ENCODE results near the gene TFF1. TPM values are rescaled to one million over a fixed set of nuclear protein-coding genes. Genes with fewer than 3 reads are reported as not detected.

TFF1 gene
- total RNA-seq, 2 donors from 2014 or later, result not detected

GRCh38 chr21:42395302-42395701 is 29.0 kb upstream of the TFF1 start:
- Mint-ChIP-seq H3K4me1 (peaks cover 40% of the 10 kb centered on the region), H3K4me3 (peak overlapping the region; percentile 80), H3K27me3 (no peaks in the 10 kb centered on the region), H3K36me3 (ENCODE audit: low read depth) (no peaks in the 10 kb centered on the region), H3K27ac (peak overlapping the region; percentile 88)
- no peaks in the 10 kb centered on the region for H3K9me3 ChIP-seq (ENCODE audit: control insufficient read depth, low read length, poor library complexity, severe bottlenecking)
- DNase-seq (no peak), ATAC-seq (no peak)

GRCh38 chr21:42393443-42393950 is 27.2 kb upstream of the TFF1 start:
- Mint-ChIP-seq H3K27me3 (no peaks in the 10 kb centered on the region), H3K36me3 (ENCODE audit: low read depth) (no peaks in the 10 kb centered on the region), H3K27ac (peak overlapping the region; percentile 87), H3K4me1 (peaks cover 45% of the 10 kb centered on the region), H3K4me3 (peak overlapping the region; percentile 82)
- ATAC-seq, result peak; percentile 11
- DNase-seq, result no peak
- no peaks in the 10 kb centered on the region for H3K9me3 ChIP-seq (ENCODE audit: control insufficient read depth, low read length, poor library complexity, severe bottlenecking)

- no peaks in the 10 kb centered on the region for H3K9me3 ChIP-seq (ENCODE audit: control insufficient read depth, low read length, poor library complexity, severe bottlenecking)
- H3K27me3 Mint-ChIP-seq, result no peaks in the 10 kb centered on the region
- ATAC-seq (peak; percentile 65), DNase-seq (no peak)
- H3K4me3 Mint-ChIP-seq, result peak overlapping the region; percentile 82
- H3K4me1 Mint-ChIP-seq, result peaks cover 46% of the 10 kb centered on the region
- H3K27ac Mint-ChIP-seq, result peak overlapping the region; percentile 87
- no peaks in the 10 kb centered on the region for H3K36me3 Mint-ChIP-seq (ENCODE audit: low read depth)
Observed at GRCh38 chr21:42392731-42393442, 26.6 kb upstream of the TFF1 start.

GRCh38 chr21:42391297-42391696 is 25.0 kb upstream of the TFF1 start:
- no peak for DNase-seq
- H3K27ac Mint-ChIP-seq, result no peak overlapping the region
- H3K4me3 Mint-ChIP-seq, result peak overlapping the region; percentile 49
- H3K9me3 ChIP-seq (ENCODE audit: control insufficient read depth, low read length, poor library complexity, severe bottlenecking), result no peaks in the 10 kb centered on the region
- H3K36me3 Mint-ChIP-seq (ENCODE audit: low read depth), result peaks cover 3% of the 10 kb centered on the region
- no peaks in the 10 kb centered on the region for H3K27me3 Mint-ChIP-seq
- peaks cover 52% of the 10 kb centered on the region for H3K4me1 Mint-ChIP-seq
- ATAC-seq, result no peak

GRCh38 chr21:42390696-42391095 is 24.4 kb upstream of the TFF1 start:
- peak overlapping the region; percentile 37 for H3K27ac Mint-ChIP-seq
- H3K9me3 ChIP-seq (ENCODE audit: control insufficient read depth, low read length, poor library complexity, severe bottlenecking), result no peaks in the 10 kb centered on the region
- DNase-seq, result no peak
- ATAC-seq, result no peak
- peaks cover 50% of the 10 kb centered on the region for H3K4me1 Mint-ChIP-seq
- H3K36me3 Mint-ChIP-seq (ENCODE audit: low read depth), result peaks cover 3% of the 10 kb centered on the region
- no peak overlapping the region for H3K4me3 Mint-ChIP-seq
- H3K27me3 Mint-ChIP-seq, result no peaks in the 10 kb centered on the region

- DNase-seq, result no peak
- peak overlapping the region; percentile 92 for H3K27ac Mint-ChIP-seq
- H3K27me3 Mint-ChIP-seq, result no peaks in the 10 kb centered on the region
- peaks cover 3% of the 10 kb centered on the region for H3K36me3 Mint-ChIP-seq (ENCODE audit: low read depth)
- H3K4me1 Mint-ChIP-seq, result peaks cover 49% of the 10 kb centered on the region
- H3K4me3 Mint-ChIP-seq, result no peak overlapping the region
- ATAC-seq, result no peak
- H3K9me3 ChIP-seq (ENCODE audit: control insufficient read depth, low read length, poor library complexity, severe bottlenecking), result no peaks in the 10 kb centered on the region
Observed at GRCh38 chr21:42390193-42390592, 23.9 kb upstream of the TFF1 start.

GRCh38 chr21:42389449-42389835 is 23.1 kb upstream of the TFF1 start:
- H3K27ac Mint-ChIP-seq, result peak overlapping the region; percentile 92
- H3K4me3 Mint-ChIP-seq, result peak overlapping the region; percentile 83
- ATAC-seq, result no peak
- H3K9me3 ChIP-seq (ENCODE audit: control insufficient read depth, low read length, poor library complexity, severe bottlenecking), result no peaks in the 10 kb centered on the region
- peaks cover 3% of the 10 kb centered on the region for H3K36me3 Mint-ChIP-seq (ENCODE audit: low read depth)
- DNase-seq, result no peak
- H3K27me3 Mint-ChIP-seq, result no peaks in the 10 kb centered on the region
- peaks cover 47% of the 10 kb centered on the region for H3K4me1 Mint-ChIP-seq

- Mint-ChIP-seq H3K36me3 (ENCODE audit: low read depth) (peaks cover 3% of the 10 kb centered on the region), H3K4me1 (peaks cover 47% of the 10 kb centered on the region), H3K27ac (peak overlapping the region; percentile 92), H3K4me3 (peak overlapping the region; percentile 83), H3K27me3 (no peaks in the 10 kb centered on the region)
- ATAC-seq (peak; percentile 74), DNase-seq (no peak)
- no peaks in the 10 kb centered on the region for H3K9me3 ChIP-seq (ENCODE audit: control insufficient read depth, low read length, poor library complexity, severe bottlenecking)
Observed at GRCh38 chr21:42388740-42389448, 22.6 kb upstream of the TFF1 start.

- peaks cover 3% of the 10 kb centered on the region for H3K36me3 Mint-ChIP-seq (ENCODE audit: low read depth)
- peak overlapping the region; percentile 49 for H3K4me3 Mint-ChIP-seq
- no peak for DNase-seq
Observed at GRCh38 chr21:42387843-42388340, 21.6 kb upstream of the TFF1 start.

GRCh38 chr21:42387164-42387563 is 20.8 kb upstream of the TFF1 start:
- peak overlapping the region; percentile 49 for H3K4me3 Mint-ChIP-seq
- H3K27ac Mint-ChIP-seq, result peak overlapping the region; percentile 43
- no peaks in the 10 kb centered on the region for H3K9me3 ChIP-seq (ENCODE audit: control insufficient read depth, low read length, poor library complexity, severe bottlenecking)
- peaks cover 41% of the 10 kb centered on the region for H3K4me1 Mint-ChIP-seq
- peaks cover 6% of the 10 kb centered on the region for H3K36me3 Mint-ChIP-seq (ENCODE audit: low read depth)
- H3K27me3 Mint-ChIP-seq, result no peaks in the 10 kb centered on the region
- ATAC-seq, result no peak
- no peak for DNase-seq

More at GRCh38 chr21:42387843-42388340, 21.6 kb upstream of the TFF1 start:
- ATAC-seq, result no peak
- H3K27ac Mint-ChIP-seq, result peak overlapping the region; percentile 92
- H3K9me3 ChIP-seq (ENCODE audit: control insufficient read depth, low read length, poor library complexity, severe bottlenecking), result no peaks in the 10 kb centered on the region
- H3K4me1 Mint-ChIP-seq, result peaks cover 42% of the 10 kb centered on the region
- no peaks in the 10 kb centered on the region for H3K27me3 Mint-ChIP-seq

GRCh38 chr21:42386034-42386591 is 19.8 kb upstream of the TFF1 start:
- Mint-ChIP-seq H3K4me1 (peaks cover 37% of the 10 kb centered on the region), H3K27ac (no peak overlapping the region), H3K36me3 (ENCODE audit: low read depth) (peaks cover 6% of the 10 kb centered on the region), H3K4me3 (peak overlapping the region; percentile 21), H3K27me3 (no peaks in the 10 kb centered on the region)
- no peak for ATAC-seq
- H3K9me3 ChIP-seq (ENCODE audit: control insufficient read depth, low read length, poor library complexity, severe bottlenecking), result no peaks in the 10 kb centered on the region
- no peak for DNase-seq

- DNase-seq, result no peak
- no peaks in the 10 kb centered on the region for H3K9me3 ChIP-seq (ENCODE audit: control insufficient read depth, low read length, poor library complexity, severe bottlenecking)
- ATAC-seq, result no peak
- peaks cover 33% of the 10 kb centered on the region for H3K4me1 Mint-ChIP-seq
- peak overlapping the region; percentile 21 for H3K4me3 Mint-ChIP-seq
- no peaks in the 10 kb centered on the region for H3K27me3 Mint-ChIP-seq
- H3K27ac Mint-ChIP-seq, result peak overlapping the region; percentile 30
- peaks cover 6% of the 10 kb centered on the region for H3K36me3 Mint-ChIP-seq (ENCODE audit: low read depth)
Observed at GRCh38 chr21:42385619-42386018, 19.3 kb upstream of the TFF1 start.

- Mint-ChIP-seq H3K36me3 (ENCODE audit: low read depth) (peaks cover 6% of the 10 kb centered on the region), H3K27ac (peak overlapping the region; percentile 30), H3K4me1 (peaks cover 31% of the 10 kb centered on the region), H3K4me3 (no peak overlapping the region), H3K27me3 (no peaks in the 10 kb centered on the region)
- ATAC-seq, result no peak
- no peak for DNase-seq
- no peaks in the 10 kb centered on the region for H3K9me3 ChIP-seq (ENCODE audit: control insufficient read depth, low read length, poor library complexity, severe bottlenecking)
Observed at GRCh38 chr21:42384989-42385388, 18.7 kb upstream of the TFF1 start.
